DMS114 treated with DMSO at 0.1 percent for 48 hours (cell line): Measurements from ENCODE around the gene LMO7.
"Not testable (repeated sequence)": the region's sequence is repeated elsewhere in the genome, so short reads cannot be mapped to it uniquely, and the experiment has no call there.

Source experiments
- DNase-seq: peaks from one replicate; lab custom pipeline; 2025; ENCODE audit not compliant: unreplicated experiment; lab: John Stamatoyannopoulos, UW

Gene LMO7

DNA sequence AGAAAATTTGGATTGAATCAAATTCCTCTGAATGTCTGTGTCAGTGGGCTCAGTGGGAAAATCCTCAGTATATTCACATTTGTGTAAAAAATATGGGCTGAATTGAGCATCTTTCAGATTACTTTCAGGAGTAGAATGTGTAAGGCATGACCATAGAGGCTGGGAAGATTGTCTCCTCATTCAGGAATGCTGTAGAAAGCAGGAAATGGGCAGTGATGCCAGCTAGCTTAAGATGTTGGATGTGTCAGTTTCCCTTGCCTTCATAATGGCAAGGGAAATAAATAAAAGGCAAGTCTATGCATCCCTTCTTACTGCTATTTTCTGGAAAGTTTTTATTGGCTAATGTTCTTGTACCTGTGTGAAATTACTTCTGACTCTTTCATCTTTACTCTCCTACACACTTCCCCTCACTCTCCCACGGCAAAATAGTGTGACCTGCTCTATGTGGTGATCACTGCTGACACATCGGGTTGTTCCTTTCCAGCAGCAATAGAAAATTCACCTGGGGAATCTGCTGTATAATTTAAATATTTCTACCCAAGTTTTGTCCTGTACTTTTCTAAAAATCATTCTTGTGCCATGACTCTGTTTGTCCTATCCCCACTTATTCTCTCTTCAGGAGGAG is 103.2 kb downstream of the LMO7 start:
- DNase-seq: no peak

DNA sequence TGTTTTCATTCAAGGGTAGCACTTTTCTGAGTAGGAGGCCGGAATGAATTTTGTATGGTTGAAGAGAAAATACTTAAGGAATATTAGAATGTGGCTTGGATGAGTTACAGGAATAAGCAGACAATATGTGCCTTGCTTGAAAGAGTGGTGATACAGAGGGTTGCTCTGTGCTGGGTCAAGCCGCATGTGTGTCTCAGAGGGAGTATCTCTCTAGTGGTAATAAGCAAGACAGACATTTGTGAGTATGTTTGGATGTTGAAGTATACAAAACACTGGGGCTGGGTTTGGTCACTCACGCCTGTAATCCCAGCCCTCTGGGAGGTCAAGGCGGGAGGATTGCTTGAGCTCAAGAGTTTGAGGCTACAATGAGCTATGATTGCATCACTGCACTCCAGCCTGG is 103.9 kb downstream of the LMO7 start:
- no peak for DNase-seq

DNA sequence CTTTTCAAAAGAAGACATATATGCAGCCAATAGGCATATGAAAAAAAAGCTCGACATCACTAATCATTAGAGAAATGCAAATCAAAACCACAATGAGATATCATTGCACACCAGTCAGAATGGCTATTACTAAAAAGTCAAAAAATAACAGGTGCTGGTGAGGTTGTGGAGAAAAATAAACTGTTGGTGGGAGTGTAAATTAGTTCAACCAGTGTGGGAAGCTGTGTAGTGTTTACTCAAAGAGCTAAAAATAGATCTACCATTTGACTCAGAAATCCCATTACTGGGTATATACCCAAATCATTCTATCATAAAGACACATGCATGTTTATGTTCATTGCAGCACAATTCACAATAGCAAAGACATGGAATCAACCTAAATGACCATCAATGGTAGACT is 106.9 kb downstream of the LMO7 start:
- DNase-seq: not testable (repeated sequence)

DNA sequence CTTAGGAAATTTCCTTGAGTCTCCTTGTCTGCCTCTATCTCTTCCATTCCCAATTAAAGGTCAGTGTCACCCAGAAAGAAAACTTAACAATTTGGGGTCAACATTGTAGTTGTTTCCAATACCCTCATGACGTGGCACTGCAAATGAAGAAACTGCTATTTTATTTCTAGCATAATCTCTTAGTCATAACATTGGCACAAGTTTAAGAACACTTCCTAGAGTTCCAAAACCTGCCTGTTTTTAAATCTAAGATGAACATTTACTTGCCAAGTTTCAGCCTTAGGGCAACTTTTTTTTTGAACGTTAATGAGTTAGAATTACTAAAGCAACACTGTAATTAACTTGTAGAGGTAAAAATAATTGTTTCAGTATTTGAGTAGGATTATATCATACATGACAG is 108.0 kb downstream of the LMO7 start:
- no peak for DNase-seq

DNA sequence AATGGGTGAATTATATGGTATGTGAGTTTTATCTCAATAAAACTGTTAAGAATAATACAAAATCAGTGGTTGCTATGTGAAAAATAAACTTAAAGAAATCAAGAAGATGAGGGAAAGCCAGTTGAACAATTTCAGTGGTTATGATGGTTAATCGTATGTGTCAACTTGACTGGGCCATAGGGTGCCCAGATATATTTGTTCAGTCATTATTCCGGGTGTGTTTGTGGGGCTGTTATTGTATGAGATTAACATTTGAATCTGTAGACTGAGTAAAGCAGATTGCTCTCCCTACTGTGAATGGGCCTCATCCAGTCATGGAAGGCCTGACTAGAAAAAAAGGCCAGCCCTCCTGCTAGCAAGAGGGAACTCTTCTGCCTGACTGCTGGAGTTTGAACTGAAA is 109.3 kb downstream of the LMO7 start:
- no peak for DNase-seq

DNA sequence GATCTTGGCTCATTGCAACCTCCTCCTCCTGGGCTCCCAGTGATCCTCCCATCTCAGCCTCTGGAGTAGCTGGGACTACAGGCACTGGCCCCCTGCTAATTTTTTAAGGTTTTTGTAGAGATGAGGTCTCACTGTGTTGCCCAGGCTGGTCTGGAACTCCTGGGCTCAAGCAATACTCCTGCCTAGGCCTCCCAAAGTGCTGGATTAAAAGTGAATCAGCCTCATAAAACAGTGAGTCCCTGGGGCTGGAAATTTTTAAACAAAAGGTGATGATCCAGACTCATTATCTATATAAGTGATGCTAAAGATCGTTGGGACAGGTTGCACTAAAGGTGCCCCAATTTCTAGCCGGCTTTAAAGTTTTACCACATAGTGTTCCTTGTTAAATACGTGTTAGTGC is 112.7 kb downstream of the LMO7 start:
- DNase-seq: no peak

DNA sequence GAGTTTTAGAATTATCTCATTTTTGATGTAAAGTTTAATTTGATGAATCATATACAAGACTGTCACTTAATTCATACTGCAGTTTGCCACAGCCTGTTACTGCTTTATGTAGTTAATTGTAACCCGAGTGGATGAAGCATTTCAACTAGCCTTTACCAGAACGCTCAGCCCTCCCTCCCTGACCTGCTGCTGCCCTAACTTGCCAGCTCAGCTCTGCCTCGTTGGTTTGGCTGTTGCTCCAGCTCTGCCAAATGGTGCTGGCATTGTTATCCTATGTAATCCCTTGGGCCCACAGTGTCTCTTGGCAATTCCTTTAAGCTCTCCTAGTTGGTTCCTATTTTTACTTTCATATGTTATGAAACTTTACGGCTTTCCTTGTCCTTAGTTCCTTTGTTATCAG is 113.3 kb downstream of the LMO7 start:
- DNase-seq: no peak

DNA sequence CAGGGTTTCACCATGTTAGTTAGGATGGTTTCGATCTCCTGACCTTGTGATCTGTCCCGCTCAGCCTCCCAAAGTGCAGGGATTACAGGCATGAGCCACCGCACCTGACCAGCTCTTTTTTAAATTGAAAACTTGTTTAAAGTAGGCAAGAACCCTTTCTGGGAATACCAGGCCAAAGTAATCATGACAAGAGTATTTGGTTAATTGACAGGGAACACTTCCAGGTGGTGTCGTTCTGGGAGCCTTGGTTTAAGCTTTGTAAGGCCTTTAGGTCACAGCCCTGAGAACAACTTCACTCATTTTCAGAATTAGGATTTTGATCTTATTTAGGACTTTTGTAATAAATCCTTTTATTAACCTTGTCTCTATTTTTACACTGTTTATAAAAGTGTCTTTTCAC is 115.2 kb downstream of the LMO7 start:
- no peak for DNase-seq

DNA sequence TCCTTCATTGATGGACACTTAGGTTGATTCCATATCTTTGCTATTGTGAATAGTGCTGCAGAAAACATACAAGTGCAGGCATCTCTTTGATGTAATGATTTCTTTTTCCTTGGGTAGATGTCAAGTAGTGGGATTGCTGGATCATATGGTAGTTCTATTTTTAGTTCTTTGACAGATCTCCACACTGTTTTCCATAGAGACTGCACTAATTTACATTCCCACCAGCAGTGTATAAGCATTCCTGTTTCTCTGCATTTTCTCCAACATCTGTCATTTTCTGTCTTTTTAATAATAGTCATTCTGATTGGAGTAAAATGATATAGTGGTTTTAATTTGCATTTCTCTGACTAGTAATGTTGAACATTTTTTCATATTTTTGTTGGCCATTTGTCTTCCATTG is 116.7 kb downstream of the LMO7 start:
- DNase-seq: no peak

DNA sequence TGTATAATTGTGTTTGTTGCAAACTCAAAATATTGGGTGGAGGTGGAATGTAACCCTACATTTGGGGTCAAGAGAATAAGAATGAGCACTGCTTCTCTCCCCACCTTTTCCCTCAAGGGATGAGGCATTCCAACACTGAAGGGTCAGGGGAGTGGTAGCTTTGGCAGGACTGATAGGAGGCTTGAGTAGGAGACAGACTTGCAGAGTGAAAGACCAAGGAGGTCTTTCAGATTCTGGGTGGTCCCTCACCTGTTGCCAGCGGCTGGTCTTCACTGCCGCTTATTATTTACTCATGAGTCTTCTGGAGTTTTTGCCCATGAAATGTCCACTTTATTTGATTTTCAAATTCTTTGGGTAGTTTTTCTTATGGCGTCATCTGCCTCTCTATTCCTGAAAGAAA is 118.8 kb downstream of the LMO7 start:
- no peak for DNase-seq

DNA sequence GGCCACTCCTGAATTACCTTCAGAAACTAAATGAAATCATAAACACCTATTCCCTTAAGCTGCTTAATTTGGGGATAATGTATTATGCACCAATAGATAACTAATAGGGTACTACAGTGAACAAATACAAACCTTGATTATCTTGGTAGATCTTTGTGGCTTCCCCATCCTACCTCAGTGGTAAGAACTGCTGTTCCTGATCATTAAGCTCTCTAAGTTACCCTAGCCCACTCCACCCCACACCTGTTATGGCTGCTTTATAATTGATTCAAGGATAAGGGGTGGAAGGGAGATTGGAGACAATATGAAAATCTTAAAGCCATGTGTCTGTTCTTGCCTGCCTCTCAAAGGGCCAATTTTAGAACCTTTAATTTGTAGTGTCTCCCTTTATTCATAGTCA is 121.2 kb downstream of the LMO7 start:
- DNase-seq: no peak

DNA sequence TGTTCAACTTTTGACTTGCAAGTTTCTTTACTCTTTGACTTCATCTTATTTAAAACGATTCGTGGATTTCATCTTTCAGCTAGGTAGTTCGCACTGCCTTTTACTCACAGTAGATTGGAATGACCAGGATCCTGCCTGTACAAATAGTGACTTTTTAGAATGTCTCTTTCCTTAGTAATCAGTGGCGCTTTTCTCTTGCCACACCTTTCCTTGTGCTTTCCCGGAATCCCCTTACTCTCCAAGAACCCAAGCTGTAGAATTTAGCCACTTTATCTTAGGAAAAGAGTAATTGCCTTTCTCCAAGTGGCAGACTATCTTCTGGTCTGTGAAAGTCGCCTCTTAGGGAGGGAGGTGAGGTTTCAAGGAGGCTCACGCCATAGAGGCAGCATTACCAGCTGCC is 123.4 kb downstream of the LMO7 start:
- DNase-seq: no peak

DNA sequence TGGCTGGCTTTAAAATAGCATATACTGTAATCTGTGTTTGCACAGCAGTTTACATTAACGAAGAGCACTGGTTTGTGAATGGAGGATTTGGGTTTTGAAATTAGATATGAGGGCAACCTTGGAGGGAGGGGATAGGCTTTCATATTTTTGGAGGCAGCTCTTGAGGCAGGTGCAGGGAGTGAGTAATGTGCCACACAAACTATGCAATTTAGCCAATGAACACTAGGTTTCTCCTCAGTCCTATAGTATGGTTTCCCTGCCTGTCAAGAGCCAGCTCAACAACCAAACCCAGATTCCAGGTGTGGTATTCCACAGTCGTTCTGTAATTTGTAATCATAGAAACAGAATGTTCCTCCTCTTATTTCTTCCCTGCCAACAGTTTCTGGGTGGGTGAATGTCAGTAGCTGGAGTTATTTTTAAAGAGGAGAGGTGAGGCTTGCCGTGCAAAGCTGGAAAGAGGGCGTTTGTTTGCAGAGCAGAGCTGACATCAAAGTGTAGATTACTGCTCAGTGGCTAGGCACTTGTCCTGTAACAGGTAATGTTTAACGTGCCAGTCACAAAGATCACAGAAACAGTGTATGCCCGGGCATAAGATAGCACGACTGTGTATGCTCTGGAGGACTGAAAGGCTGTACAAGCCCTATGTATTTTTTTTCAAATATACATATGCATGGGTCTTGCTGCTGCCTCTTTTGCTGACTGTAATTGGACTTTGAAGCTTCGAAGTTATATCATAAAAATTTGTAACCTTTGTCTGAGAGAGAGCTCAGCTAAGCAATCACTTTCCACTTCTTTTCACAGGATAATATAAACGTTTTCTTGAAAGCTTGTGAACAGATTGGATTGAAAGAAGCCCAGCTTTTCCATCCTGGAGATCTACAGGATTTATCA is 124.2 kb downstream of the LMO7 start:
- DNase-seq: no peak

DNA sequence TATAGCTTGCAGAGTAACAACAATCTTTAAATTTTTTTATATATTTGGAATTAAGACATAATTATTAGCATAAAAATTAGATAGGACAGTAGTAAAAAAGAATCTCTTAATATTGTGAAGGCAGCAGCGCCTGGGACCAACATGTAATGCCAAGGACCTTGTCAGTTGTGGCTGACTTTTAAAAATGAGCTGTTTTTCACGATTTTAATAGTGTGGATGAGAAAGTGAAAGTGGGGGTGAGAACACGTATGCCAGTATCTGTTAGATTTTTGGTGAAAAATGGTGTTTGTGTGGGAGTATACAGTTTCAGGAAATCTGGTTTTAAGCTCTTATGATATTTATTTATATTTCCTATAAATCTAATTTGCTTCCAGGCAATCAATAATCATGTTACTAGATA is 125.2 kb downstream of the LMO7 start:
- DNase-seq: no peak

DNA sequence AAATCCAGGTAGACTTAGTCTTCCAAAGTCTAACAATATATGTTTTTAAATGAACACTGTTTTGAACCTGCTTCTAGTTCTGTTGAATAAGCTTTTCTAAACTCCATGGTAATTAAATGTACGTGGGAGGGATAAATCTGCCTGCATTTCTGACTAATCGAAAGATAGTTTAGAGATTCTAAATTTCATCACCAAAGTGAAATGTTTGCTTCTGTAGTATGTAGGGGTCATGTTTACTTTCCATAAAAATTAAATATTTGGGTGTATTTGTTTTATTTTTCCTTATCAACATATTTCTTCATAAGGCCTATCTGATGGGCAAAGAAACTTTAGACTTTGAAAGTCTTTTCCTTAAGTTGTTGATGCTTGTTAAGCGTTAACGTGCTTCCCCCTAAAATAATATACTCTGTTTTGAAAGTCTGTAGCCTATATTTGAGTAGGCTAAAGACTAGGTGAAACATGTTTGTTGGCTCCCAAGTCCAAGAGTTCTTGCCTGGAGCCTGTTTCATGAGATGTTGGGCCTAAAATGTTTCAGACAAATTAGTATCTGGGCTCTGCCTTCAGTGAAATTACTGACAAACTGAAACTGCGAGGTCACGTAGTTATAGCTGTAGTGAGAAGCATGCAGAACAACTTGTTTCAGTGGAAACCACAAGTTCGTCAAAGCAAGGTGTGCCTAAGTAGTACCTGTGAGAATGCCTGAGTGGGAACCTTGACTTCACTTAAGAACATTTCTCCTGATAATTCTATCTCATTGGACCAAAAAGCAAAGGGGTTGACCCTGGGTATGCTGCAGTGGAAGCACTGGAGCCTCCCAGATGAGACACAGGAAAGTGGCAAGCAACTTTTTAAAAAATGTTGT is 126.2 kb downstream of the LMO7 start:
- DNase-seq: no peak

DNA sequence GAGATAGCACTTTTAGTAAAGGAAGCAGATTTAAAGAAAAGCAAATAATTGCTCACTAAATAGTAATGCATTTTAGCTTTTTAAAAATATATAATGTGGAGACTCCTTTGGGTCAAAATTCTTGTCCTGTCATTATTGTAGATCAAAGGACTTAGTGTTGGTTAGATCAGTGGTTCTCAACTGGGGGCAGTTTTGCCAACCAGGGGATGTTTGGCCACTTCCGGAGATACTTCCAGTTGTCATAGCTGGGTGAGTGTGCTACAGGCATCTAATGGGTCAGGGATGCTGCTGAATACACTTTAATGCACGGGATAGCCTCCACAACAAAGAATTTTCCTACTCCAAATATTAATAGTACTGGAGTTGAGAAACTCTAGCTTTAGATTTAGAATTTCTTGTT is 126.8 kb downstream of the LMO7 start:
- no peak for DNase-seq

DNA sequence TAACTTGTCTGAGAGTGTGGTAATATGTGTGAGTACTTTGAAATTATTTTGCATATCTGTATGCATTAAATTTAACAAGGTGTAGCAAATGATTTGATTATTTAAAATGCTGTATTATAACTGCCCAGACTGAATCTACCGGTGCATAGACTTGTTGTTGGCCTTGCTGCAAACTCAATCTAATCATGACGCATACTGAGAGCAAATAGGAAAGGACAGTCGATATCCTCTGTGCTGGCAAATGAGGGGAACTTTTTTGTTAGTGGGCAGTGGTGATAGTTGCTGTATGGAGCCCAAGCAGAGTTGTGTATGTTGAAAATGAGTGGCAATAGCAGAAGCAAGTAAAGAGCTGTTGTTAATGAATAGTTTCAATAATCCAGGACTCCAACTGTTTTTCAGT is 127.4 kb downstream of the LMO7 start:
- no peak for DNase-seq

DNA sequence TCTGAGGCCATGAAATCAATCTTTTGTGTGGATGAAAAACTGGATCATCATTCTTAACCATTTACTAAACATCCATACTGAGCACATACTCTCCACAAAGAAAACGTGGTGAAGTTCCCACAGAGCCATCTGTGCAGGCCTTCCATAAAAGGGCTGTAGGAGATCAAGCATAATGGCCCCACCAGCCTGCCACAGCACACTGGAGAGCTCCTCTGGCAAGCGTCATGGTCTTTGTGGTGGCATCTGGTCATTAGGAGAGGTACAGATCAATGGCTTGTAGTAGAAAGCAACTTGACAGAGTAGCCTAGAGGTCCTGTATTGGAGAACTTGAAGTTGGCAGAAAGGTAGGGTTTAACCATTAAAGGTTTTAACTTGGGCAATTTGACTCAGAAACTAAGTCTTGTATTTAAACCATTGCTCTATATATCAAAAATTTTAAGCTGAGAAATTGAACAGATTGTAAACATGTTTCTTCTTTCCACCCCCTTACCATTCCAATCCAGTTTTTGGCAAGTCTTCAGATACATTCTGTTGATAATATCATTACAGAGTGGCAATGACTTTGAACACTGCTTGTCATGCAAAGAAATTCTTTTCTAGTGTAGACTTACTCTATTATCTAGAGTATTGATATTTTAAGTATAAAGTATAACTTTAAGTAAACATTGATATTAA is 128.3 kb downstream of the LMO7 start:
- no peak for DNase-seq

DNA sequence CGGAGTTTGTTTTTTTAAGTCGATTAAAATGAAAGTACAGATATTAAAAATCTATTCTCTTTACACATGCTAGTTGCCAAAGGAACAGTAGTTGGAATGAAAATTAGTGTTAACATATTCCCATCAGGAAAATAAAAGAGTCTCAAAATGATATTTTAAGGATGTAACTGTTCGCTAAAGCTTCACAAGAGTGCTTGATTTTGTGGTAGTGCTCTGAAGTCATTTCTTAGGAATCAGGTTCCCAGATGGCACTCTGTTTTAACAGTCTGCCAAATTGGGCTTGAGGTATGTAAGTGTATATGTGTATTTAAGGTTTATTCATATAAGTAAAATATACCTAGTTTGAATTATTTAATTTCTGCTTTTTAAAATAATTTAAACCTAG is 128.8 kb downstream of the LMO7 start:
- DNase-seq: no peak

DNA sequence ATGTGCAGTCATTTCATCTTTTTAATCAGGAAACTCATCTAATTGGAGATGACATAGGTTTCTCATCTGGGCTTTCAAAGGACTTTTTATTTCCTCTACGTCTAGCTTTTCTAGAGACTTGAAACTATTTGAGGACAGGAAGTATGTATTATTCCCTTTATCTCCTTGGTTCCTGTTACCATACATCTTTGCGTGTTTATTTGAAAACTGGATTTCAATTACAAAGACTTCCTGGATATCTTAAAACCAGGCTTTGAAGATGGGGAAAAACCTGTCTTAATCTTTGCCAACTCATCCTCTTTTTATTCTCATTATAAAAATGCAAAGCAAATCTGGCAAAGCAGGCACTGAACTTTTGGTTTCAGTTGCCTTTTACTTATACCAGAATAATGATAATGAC is 130.5 kb downstream of the LMO7 start:
- no peak for DNase-seq

DNA sequence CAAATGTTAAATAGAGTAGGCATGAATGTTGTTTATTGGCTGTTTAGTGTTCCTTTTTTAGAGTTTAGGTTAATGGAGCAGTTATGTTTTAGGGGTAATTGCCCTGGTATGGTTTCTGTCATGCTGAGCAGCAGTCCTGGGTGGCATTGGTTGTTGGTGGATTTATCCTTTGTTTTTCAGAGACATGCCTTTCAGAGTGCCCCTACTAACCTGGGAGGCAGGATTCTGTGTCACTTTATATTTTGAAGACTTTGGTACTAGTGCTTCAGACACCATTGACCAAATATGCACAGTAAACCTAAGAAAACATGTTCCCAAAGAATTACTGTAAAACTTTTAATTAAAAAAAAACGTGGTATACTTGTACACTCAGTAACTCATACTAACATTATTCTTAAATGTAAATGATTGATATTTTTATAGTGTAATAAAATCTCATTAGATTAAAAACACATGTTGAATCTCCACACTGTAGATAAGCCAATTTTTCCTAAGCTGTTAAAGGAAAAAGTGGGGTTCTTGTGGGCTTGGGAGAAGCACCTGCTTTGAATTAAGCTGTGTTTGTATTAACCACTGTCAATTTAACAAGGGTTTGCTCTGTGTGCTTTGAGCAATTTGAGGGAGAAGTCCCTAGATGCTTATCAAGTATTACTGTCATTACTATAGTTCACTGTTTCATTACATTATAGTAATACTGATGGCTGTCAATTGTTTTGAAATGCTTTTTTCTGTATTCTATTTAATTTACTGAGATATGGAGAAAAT is 133.2 kb downstream of the LMO7 start:
- DNase-seq: no peak
